Mucosa of descending colon (tissue), 3 donors: ENCODE results near the gene PKD1L1. TPM values are rescaled to one million over a fixed set of nuclear protein-coding genes. Genes with fewer than 3 reads are reported as not detected.

Source experiments
- ATAC-seq: fragments of 200-7000 bp; cut with Tn5 transposase; one replicate; pipeline ENCODE4 v1.9.1; 2020; ENCODE audit warnings: mild to moderate bottlenecking, moderate library complexity
- DNase-seq, 3 donors: peaks; one replicate each; pipeline ENCODE4 v3.0.0-alpha.2; 2020
- H3K36me3 ChIP-seq: fragments of 200-600 bp; one replicate; pipeline ENCODE4 v1.8.0; 2021; ENCODE audit warnings: low read depth, mild to moderate bottlenecking
- H3K4me1 ChIP-seq: fragments of 200-600 bp; one replicate; pipeline ENCODE4 v1.8.0; 2021; ENCODE audit warnings: low read depth, mild to moderate bottlenecking
- H3K4me3 ChIP-seq: fragments of 200-600 bp; one replicate; pipeline ENCODE4 v1.8.0; 2021; ENCODE audit warnings: mild to moderate bottlenecking
- H3K9me3 ChIP-seq: fragments of 200-600 bp; one replicate; pipeline ENCODE4 v1.8.0; 2021; ENCODE audit warnings: mild to moderate bottlenecking
- intact Hi-C, 2 donors: fragments of 100-400 bp; cut with DNase I in 1 of 2; cut with micrococcal nuclease in 1 of 2; formaldehyde crosslinking; loops; one replicate each; pipeline versions ENCODE4 v1.11.0 to v1.11.1; 2022; cut with DNase I, micrococcal nuclease
- total RNA-seq, 3 donors: library from RNA; stranded (reverse); fragmentation: NEBNext Ultra II Directional in 2 of 3; extraction: Animal tissue kit (Norgen Biotek cat#: 25700) in 2 of 3; gene quantifications; one replicate each; pipeline versions ENCODE4 v1.2.1 to v1.2.4, GENCODE V29; 2021 to 2023
- TF ChIP-seq, protein P1 (sequence below): fragments of 200-600 bp; IDR thresholded peaks from one replicate; pipeline ENCODE4 v1.8.0; 2022; ENCODE audit warnings: antibody characterized with exemption, mild to moderate bottlenecking
- donor health status: DM: no; HTN: no; CAD: no; lungs with moderate emphysema.
- donor health status: DM: no; HTN: no; CAD: no.
- donor health status: DM: no; HTN: yes; CAD: no.

Gene PKD1L1
- total RNA-seq, 3 donors from 2014 or later = 0.60 to 0.95 (median 0.61) TPM

DNA sequence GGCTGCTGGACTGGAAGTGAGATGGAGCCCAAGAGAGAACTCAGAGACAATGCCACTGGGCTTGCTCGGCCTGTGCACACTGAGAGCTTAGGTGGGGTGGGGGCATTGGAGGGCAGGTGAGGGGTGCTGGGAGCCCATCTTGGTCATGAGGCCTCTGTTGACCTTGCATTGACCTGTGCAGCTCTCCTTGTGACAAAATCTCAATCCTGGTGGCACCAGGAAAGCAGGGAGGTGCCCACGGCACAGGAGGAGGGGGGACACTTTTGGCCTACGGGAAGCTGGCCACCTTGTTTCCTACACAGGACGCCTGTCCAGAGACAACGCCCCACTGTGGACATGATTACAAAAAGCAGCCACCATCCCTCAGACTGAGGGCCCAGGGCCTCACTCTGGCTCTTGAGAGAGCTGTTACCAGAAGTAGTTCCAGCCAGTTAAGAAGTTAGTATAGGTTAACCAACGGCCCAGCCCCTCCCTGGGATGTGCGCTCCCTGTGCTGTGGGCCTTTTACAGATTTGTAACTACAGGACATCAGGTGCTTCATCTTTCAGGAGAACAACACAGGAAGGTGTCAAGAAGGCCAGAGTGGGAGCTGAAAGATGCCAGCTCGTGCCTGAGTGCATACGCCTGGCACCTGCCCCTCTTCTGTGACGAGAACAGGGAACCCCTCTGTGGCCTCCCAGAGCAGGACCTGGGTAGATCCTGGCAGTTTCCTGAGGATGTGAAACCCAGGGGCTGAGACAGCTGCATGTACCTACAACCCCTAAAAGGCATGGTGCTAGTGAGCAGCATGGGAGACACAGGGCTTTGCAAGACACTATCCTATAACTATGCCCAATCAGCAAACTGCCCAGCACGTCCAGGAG, 10.3 kb downstream of the PKD1L1 start:
- H3K9me3 ChIP-seq = no peaks in the 10 kb centered on the region
- TF ChIP-seq, protein P1, sequence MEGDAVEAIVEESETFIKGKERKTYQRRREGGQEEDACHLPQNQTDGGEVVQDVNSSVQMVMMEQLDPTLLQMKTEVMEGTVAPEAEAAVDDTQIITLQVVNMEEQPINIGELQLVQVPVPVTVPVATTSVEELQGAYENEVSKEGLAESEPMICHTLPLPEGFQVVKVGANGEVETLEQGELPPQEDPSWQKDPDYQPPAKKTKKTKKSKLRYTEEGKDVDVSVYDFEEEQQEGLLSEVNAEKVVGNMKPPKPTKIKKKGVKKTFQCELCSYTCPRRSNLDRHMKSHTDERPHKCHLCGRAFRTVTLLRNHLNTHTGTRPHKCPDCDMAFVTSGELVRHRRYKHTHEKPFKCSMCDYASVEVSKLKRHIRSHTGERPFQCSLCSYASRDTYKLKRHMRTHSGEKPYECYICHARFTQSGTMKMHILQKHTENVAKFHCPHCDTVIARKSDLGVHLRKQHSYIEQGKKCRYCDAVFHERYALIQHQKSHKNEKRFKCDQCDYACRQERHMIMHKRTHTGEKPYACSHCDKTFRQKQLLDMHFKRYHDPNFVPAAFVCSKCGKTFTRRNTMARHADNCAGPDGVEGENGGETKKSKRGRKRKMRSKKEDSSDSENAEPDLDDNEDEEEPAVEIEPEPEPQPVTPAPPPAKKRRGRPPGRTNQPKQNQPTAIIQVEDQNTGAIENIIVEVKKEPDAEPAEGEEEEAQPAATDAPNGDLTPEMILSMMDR = no peak
- peaks cover 20% of the 10 kb centered on the region for H3K4me1 ChIP-seq
- H3K4me3 ChIP-seq = no peak overlapping the region
- ATAC-seq (no peak), DNase-seq (no peak)
- H3K36me3 ChIP-seq = no peaks in the 10 kb centered on the region
- intact Hi-C loops = no loop called here

DNA sequence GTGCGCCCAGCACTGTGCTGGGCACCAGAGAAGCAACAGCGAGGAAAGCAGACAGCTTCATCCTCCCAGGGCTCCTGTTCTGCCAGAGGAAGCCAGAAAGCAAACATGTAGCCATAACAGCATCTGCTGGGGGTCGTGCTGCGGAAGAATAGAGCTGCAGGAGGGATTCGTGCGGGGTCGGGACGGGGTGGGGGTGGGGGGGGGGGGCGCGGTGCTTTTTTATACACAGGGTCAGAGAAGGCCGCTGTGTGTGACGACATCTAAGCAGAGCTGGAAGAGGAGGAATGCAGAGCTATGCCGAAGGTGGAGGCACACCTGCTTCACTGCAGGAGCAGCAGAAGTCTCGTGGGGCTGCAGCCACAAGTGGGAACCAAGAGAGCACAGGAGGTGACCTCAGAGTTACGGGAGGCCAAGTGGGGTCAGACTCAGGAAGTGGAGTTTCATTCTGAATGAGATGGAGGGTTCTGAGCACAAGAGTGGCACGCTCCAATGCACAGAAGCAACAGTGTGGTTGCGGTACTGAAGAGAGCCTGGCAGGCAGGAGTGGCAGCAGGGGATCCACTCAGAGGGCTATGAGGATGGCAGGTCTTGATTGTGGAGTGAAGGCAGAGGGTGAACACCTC, 11.1 kb downstream of the PKD1L1 start:
- intact Hi-C loops = no loop called here
- TF ChIP-seq, protein P1 = no peak
- H3K9me3 ChIP-seq = no peaks in the 10 kb centered on the region
- DNase-seq (no peak), ATAC-seq (peak; percentile 5)
- peaks cover 20% of the 10 kb centered on the region for H3K4me1 ChIP-seq
- H3K4me3 ChIP-seq = no peak overlapping the region
- no peaks in the 10 kb centered on the region for H3K36me3 ChIP-seq

GRCh38 chr7:47936323-47936722, 11.9 kb downstream of the PKD1L1 start:
- Histone ChIP-seq H3K9me3 (no peaks in the 10 kb centered on the region), H3K36me3 (no peaks in the 10 kb centered on the region), H3K4me3 (no peak overlapping the region), H3K4me1 (peaks cover 18% of the 10 kb centered on the region)
- TF ChIP-seq, protein P1 = no peak
- intact Hi-C loops = no loop called here
- no peak for ATAC-seq
- no peak for DNase-seq

DNA sequence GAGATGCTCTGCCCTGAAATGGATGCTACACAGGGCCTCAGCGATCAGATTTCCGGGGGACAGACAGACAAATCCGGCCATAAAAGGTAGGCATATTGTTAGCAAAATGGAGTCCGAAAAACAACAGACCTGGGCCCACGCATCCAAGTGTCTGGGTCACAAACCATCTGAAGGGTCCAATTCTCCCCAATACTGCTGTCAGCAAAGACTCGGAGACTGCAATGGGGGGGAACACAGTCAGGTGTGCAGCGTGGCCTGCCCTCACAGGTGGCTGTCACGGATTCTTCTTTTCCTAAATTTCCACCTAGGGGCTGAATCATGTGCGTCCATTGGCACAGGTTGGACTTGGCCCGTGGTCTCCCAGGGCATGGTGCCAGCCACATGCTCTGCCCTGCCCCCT, 12.9 kb downstream of the PKD1L1 start:
- TF ChIP-seq, protein P1 = no peak
- Histone ChIP-seq H3K9me3 (no peaks in the 10 kb centered on the region), H3K4me1 (peaks cover 9% of the 10 kb centered on the region), H3K36me3 (no peaks in the 10 kb centered on the region), H3K4me3 (no peak overlapping the region)
- intact Hi-C loops = no loop called here
- no peak for DNase-seq
- ATAC-seq = no peak

DNA sequence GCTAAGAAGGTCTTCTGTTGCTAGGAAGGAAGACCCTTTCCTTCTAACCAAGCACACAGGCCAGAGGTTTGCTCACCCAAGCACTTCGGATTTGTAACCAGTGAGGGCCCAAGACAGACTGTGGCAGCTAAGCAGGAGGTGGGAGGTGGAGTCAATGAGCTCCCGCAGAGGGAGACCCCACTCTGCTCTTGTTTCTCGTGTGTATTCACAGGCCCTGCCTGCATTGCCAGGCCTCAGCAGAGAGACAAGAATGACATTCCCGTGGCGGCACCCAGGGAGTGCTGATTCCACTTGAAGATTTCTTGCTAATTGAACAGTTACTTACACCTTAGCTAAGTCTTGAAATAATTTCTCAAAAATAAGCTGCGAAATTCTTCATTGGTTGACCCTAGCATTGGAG, 13.4 kb downstream of the PKD1L1 start:
- no peaks in the 10 kb centered on the region for H3K36me3 ChIP-seq
- intact Hi-C loops = no loop called here
- no peaks in the 10 kb centered on the region for H3K9me3 ChIP-seq
- H3K4me3 ChIP-seq = no peak overlapping the region
- DNase-seq (no peak), ATAC-seq (no peak)
- peaks cover 6% of the 10 kb centered on the region for H3K4me1 ChIP-seq
- TF ChIP-seq, protein P1 = no peak
